HG03439 (cell line): ENCODE data around the gene DESI1.
"Not testable (repeated sequence)": the region's sequence is repeated elsewhere in the genome, so short reads cannot be mapped to it uniquely, and the experiment has no call there.

Source experiments
- ATAC-seq: cut with Tn5 transposase; IDR thresholded peaks from one replicate; pipeline ENCODE4 v1.9.1; 2021; ENCODE audit warnings: mild to moderate bottlenecking, moderate library complexity; ENCODE audit not compliant: unreplicated experiment

Gene DESI1

GRCh38 chr22:41561788-41562187, 59.1 kb downstream of the DESI1 start:
- no peak for ATAC-seq

GRCh38 chr22:41561335-41561734, 59.5 kb downstream of the DESI1 start:
- ATAC-seq = no peak

- ATAC-seq = no peak
Observed at GRCh38 chr22:41560095-41560471, 60.8 kb downstream of the DESI1 start.

GRCh38 chr22:41558241-41558630, 62.6 kb downstream of the DESI1 start:
- ATAC-seq = not testable (repeated sequence)

- no peak for ATAC-seq
Observed at GRCh38 chr22:41557401-41558240, 63.2 kb downstream of the DESI1 start.

GRCh38 chr22:41556561-41556960, 64.3 kb downstream of the DESI1 start:
- ATAC-seq = no peak

- no peak for ATAC-seq
Observed at GRCh38 chr22:41555325-41555982, 65.4 kb downstream of the DESI1 start.

- no peak for ATAC-seq
Observed at GRCh38 chr22:41551877-41552582, 68.8 kb downstream of the DESI1 start.

GRCh38 chr22:41550952-41551491, 69.8 kb downstream of the DESI1 start:
- no peak for ATAC-seq

- ATAC-seq = no peak
Observed at GRCh38 chr22:41548830-41549211, 72.0 kb downstream of the DESI1 start.
